Activated B cell treated with CpG ODN at 0.5 μM for 24 hours (primary cell): ENCODE results near the gene CHD8. TPM values are rescaled to one million over a fixed set of nuclear protein-coding genes. Genes with fewer than 3 reads are reported as not detected.

Experiments used
- ATAC-seq: fragments of 200-7000 bp; cut with Tn5 transposase; one replicate; pipeline ENCODE4 v1.10.0; 2021; ENCODE audit warnings: low read depth, mild to moderate bottlenecking, moderate library complexity
- CTCF ChIA-PET: fragments of 350-600 bp; sonication (Branson Sonifier 250); formaldehyde crosslinking; loops from one replicate; lab custom pipeline; 2021; ENCODE audit warnings: antibody characterized with exemption; lab: Charles Lee
- POLR2A ChIA-PET: fragments of 350-600 bp; sonication (Branson Sonifier 250); formaldehyde crosslinking; loops from one replicate; lab custom pipeline; 2021; ENCODE audit warnings: antibody characterized with exemption; lab: Charles Lee
- DNase-seq: peaks from one replicate; pipeline ENCODE4 v3.0.0; 2022
- H3K27ac Mint-ChIP-seq: one replicate; pipeline ENCODE4 v1.8.0; 2020; ENCODE audit warnings: mixed read lengths
- H3K27me3 Mint-ChIP-seq: one replicate; pipeline ENCODE4 v1.8.0; 2021; ENCODE audit warnings: mixed read lengths
- H3K36me3 Mint-ChIP-seq: one replicate; pipeline ENCODE4 v1.8.0; 2021; ENCODE audit warnings: low read depth, mixed read lengths
- H3K4me1 Mint-ChIP-seq: one replicate; pipeline ENCODE4 v1.8.0; 2021; ENCODE audit warnings: mixed read lengths
- H3K4me3 Mint-ChIP-seq: one replicate; pipeline ENCODE4 v1.8.0; 2020; ENCODE audit warnings: mild to moderate bottlenecking, mixed read lengths
- H3K9me3 Mint-ChIP-seq: one replicate; pipeline ENCODE4 v1.8.0; 2020; ENCODE audit warnings: mixed read lengths
- intact Hi-C: fragments of 100-400 bp; cut with micrococcal nuclease; formaldehyde crosslinking; loops from one replicate; pipeline ENCODE4 v1.15.1; 2024
- total RNA-seq: library from RNA; stranded (reverse); gene quantifications from 2 replicates; pipeline ENCODE4 v1.2.3, GENCODE V29; 2022
- TF ChIP-seq, protein P1 (sequence below): fragments of 200-600 bp; IDR thresholded peaks from one replicate; pipeline ENCODE4 v1.8.0; 2022; ENCODE audit warnings: antibody characterized with exemption, mild to moderate bottlenecking

The CHD8 gene
- total RNA-seq, 1 donor from 2014 or later, result 133 TPM

DNA sequence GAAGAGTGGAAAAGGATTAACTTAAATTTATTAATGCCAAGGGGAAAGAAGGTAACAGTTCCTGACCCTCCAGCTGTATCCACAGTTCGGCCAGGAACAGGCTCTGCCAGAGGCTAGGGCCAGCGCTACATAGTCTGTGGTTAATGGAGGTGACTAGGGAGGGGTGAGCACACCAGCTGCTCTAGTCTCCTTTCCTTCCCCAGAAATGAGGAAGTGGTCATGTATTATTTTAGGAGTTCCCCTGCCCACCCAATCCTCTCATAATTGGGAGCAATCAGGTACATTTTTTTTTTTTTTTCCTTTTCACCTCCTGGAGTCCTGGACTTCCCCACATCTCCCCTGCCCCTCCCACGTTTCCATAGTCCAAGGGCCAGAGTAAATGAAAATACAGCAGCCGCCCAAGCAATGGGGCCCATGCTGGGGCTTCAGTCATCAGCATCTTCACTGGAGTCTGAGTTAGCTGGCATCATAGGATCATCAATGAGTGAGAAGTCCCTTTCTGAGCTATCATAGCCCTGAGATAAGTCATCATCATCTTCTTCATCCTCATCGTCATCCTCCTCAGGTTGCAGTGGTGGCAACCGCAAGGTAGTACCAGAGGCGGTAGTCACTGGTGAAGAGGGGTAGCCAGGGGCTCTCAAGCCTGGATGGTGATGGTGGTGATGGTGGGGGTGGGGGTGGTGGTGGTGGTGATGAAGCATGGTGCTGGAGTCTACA, 70.6 kb downstream of the CHD8 start:
- no peaks in the 10 kb centered on the region for H3K9me3 Mint-ChIP-seq
- CTCF ChIA-PET, result no interaction called here
- H3K27ac Mint-ChIP-seq, result peak overlapping the region; percentile 99
- peak overlapping the region; percentile 96 for H3K4me3 Mint-ChIP-seq
- peaks cover 56% of the 10 kb centered on the region for H3K36me3 Mint-ChIP-seq
- POLR2A ChIA-PET, result interaction anchor here (0.7 to 2.3 kb wide), 10 partner anchors 19 to 1043 kb away, joined by 3 to 17 read pairs (median 6); partner anchors contain the start of genes CHD8, RAB2B and TOX4
- no peaks in the 10 kb centered on the region for H3K27me3 Mint-ChIP-seq
- ATAC-seq (peak; percentile 26), DNase-seq (no peak)
- TF ChIP-seq, protein P1, sequence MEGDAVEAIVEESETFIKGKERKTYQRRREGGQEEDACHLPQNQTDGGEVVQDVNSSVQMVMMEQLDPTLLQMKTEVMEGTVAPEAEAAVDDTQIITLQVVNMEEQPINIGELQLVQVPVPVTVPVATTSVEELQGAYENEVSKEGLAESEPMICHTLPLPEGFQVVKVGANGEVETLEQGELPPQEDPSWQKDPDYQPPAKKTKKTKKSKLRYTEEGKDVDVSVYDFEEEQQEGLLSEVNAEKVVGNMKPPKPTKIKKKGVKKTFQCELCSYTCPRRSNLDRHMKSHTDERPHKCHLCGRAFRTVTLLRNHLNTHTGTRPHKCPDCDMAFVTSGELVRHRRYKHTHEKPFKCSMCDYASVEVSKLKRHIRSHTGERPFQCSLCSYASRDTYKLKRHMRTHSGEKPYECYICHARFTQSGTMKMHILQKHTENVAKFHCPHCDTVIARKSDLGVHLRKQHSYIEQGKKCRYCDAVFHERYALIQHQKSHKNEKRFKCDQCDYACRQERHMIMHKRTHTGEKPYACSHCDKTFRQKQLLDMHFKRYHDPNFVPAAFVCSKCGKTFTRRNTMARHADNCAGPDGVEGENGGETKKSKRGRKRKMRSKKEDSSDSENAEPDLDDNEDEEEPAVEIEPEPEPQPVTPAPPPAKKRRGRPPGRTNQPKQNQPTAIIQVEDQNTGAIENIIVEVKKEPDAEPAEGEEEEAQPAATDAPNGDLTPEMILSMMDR, result no peak
- peaks cover 39% of the 10 kb centered on the region for H3K4me1 Mint-ChIP-seq
- intact Hi-C loops, result no loop called here

DNA sequence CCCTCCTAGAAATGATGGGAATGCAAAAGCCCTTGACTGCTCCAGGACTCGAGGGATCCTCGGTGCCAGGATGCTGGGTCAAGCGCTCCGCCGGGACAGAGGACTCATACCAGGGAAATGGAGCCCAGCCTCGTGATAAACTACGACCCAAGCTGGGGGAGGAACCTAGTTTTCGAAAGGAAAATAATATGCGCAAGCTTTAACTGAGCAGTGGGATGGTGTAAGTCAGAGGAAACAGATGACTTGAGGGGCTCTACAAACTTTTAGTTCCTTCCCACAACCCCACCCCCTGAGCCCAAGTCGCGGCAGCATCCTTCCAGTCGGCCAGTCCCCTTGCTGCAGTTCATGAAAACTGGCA, 71.5 kb downstream of the CHD8 start:
- H3K27ac Mint-ChIP-seq, result peak overlapping the region; percentile 99
- DNase-seq (no peak), ATAC-seq (peak; percentile 25)
- peaks cover 40% of the 10 kb centered on the region for H3K4me1 Mint-ChIP-seq
- ChIA-PET CTCF (interaction anchor here (0.7 kb wide), 2 partner anchors 13 to 143 kb away, joined by 3 read pairs; no protein-coding TSS in a partner anchor), POLR2A (interaction anchor here (0.5 to 2.3 kb wide), 14 partner anchors 30 to 1546 kb away, joined by 3 to 17 read pairs (median 3); partner anchors contain the start of genes CHD8, METTL3, RAB2B and TOX4)
- intact Hi-C loops, result loop anchor here (1.0 kb wide), 9 partner anchors 53 to 280 kb away; partner anchors contain the start of genes CHD8, HNRNPC, METTL3 and TOX4
- no peaks in the 10 kb centered on the region for H3K27me3 Mint-ChIP-seq
- peak overlapping the region; percentile 96 for H3K4me3 Mint-ChIP-seq
- TF ChIP-seq, protein P1, result no peak
- H3K9me3 Mint-ChIP-seq, result no peaks in the 10 kb centered on the region
- H3K36me3 Mint-ChIP-seq, result peaks cover 48% of the 10 kb centered on the region

DNA sequence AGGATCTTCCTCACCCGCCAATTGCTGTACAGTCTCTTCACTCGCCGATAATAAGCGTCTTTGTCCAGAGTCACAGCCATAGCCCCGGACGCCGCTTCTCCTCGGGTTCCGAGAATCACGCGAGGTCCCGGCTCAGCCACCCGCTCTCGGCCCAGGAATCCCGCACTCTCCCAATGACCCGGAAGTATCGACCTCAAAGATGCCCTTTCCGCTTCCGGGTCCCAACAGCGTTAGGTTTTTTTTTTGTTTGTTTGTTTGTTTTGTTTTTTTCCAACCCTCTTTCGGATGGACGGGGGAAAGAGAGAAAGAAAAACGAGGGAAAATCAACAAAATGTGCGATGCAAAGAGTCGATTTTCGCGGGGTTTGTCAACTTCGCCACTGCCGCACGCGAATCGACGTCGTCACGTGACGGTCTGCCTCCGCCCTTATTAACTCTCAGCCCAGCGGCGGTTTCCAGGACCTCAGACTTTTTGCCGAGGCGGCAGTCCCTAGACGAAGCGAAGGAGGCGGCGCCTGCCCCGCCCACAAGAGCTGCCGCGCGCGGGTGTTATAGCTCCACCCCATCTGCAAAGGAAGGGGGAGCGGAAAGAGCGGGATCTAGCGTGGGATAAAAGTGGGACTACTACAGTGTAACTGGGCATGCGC, 72.0 kb downstream of the CHD8 start, which contains the start of gene SUPT16H:
Gene SUPT16H, minus strand, starts transcription at position 172 of the 646 bp plus-strand sequence. Its CDS starts 92 bp downstream, at position 80.
- Mint-ChIP-seq H3K27ac (peak within 1 kb of the TSS; percentile 99), H3K27me3 (no peaks in the 10 kb centered on the region), H3K4me1 (peaks cover 40% of the 10 kb centered on the region), H3K9me3 (no peaks in the 10 kb centered on the region), H3K4me3 (peak within 1 kb of the TSS; percentile 96), H3K36me3 (peaks cover 48% of the 10 kb centered on the region)
- DNase-seq (peak; percentile 87), ATAC-seq (peak; percentile 91)
- CTCF ChIA-PET, result interaction anchor here (0.7 kb wide), 2 partner anchors 13 to 142 kb away, joined by 3 read pairs; no protein-coding TSS in a partner anchor
- intact Hi-C loops, result loop anchor here (1.0 kb wide), 9 partner anchors 53 to 280 kb away; partner anchors contain the start of genes CHD8, HNRNPC, METTL3 and TOX4
- POLR2A ChIA-PET, result interaction anchor here (0.5 to 2.3 kb wide), 14 partner anchors 30 to 1546 kb away, joined by 3 to 17 read pairs (median 3); partner anchors contain the start of genes CHD8, METTL3, RAB2B and TOX4
- TF ChIP-seq, protein P1, result no peak

DNA sequence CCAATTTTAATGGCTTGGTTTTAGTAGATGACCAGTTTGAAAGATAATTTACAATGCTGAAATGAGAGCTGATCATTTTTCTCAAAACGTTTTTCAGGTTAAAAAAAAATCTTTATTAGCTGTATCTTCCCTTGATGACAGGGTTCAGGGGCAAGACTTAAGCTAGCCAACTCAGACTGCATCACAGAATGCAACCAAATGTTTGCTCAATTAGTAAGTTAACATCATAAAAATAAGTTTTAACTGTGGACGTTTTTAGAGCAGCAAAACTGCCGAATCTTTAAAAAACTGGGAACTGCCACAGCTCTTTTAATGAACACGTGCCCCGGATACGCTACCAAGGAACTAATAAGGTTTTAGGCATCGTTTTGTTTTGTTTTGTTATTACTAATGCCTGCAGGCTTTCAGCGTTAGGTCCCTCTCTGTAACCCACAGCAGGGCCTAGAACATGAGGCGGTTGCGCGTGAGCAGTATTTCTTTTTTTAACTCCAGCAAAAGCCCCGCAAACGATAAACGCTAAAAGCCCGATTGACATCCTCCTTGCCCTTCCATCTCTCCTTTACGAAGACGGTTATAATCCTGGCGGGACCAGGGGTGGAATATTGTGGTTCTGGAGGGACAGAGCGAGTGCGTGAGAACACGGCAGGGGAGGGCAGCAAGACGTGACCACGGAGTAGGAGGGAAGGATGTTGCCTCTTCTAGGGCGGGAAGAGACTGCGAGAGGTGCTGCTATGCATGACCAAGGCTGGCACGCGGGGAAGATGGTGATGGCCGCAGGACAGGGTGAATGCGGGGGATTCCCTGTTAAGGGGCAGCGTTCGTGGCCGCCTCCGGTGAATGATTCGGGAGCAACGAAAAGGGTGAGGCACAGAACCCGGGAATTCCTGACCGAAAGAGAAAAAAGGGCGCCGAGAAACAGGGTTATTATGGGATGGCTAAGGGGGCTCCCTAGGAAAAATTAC, 72.8 kb downstream of the CHD8 start:
- Mint-ChIP-seq H3K9me3 (no peaks in the 10 kb centered on the region), H3K27ac (peak overlapping the region; percentile 99), H3K36me3 (peaks cover 48% of the 10 kb centered on the region), H3K4me3 (peak overlapping the region; percentile 96), H3K27me3 (no peaks in the 10 kb centered on the region), H3K4me1 (peaks cover 43% of the 10 kb centered on the region)
- intact Hi-C loops, result no loop called here
- DNase-seq, result peak; percentile 27
- POLR2A ChIA-PET, result interaction anchor here (0.6 to 2.3 kb wide), 7 partner anchors 54 to 128 kb away, joined by 3 to 17 read pairs (median 4); partner anchors contain the start of gene CHD8
- TF ChIP-seq, protein P1, result no peak
- CTCF ChIA-PET, result no interaction called here
- peak; percentile 35 for ATAC-seq
